Neural progenitor cell (in vitro differentiated cells): ENCODE results near the gene LCE5A.

Source experiments
- EZH2 ChIP-seq: fragments of 200-600 bp; sonication (generic); IDR thresholded peaks from 2 replicates; pipeline ENCODE4 v1.6.1; 2017; ENCODE audit warnings: antibody characterized with exemption, mild to moderate bottlenecking, moderate library complexity
- EZH2phosphoT487 ChIP-seq: fragments of 200-600 bp; sonication (generic); IDR thresholded peaks from 2 replicates; pipeline ENCODE4 v1.6.1; 2017; ENCODE audit warnings: antibody characterized with exemption
- TF ChIP-seq, protein P1 (sequence below): fragments of 200-600 bp; sonication (generic); IDR thresholded peaks from 2 replicates; pipeline ENCODE4 v1.5.1; 2017; ENCODE audit warnings: antibody characterized with exemption, mild to moderate bottlenecking

DNA sequence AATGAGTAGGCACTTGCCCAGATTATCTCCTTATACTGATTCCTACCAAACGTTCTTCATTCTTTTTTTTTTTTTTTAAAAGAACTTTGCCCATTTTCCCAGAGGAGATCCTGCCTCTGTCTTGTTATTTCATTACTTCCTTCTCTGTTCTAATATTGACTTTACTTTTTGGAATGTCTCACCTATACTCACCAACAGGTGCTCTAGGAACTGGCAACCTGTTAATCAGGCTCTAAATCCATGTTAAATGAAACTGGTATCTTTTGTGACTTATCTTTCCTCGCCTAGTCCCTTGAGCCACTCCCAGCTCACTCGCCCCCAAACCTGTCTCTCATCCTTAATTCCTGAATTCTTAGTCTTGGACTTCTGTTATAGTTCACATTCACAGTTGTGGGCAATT, 2.5 kb downstream of the LCE5A start:
- TF ChIP-seq, protein P1, sequence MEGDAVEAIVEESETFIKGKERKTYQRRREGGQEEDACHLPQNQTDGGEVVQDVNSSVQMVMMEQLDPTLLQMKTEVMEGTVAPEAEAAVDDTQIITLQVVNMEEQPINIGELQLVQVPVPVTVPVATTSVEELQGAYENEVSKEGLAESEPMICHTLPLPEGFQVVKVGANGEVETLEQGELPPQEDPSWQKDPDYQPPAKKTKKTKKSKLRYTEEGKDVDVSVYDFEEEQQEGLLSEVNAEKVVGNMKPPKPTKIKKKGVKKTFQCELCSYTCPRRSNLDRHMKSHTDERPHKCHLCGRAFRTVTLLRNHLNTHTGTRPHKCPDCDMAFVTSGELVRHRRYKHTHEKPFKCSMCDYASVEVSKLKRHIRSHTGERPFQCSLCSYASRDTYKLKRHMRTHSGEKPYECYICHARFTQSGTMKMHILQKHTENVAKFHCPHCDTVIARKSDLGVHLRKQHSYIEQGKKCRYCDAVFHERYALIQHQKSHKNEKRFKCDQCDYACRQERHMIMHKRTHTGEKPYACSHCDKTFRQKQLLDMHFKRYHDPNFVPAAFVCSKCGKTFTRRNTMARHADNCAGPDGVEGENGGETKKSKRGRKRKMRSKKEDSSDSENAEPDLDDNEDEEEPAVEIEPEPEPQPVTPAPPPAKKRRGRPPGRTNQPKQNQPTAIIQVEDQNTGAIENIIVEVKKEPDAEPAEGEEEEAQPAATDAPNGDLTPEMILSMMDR: no peak
- TF ChIP-seq EZH2 (no peak), EZH2phosphoT487 (no peak)
